Measurements from ENCODE around the gene COBL. TPM values are rescaled to one million over a fixed set of nuclear protein-coding genes. Genes with fewer than 3 reads are reported as not detected.

COBL gene
- total RNA-seq, 1 donor from 2014 or later: 6.3 TPM

GRCh38 chr7:50982626-50983025 is 334.0 kb downstream of the COBL start:
- peaks cover 2% of the 10 kb centered on the region for H3K36me3 Mint-ChIP-seq
- H2AFZ ChIP-seq (replicated peaks): no peak overlapping the region
- peaks cover 5% of the 10 kb centered on the region for H3K27me3 Mint-ChIP-seq (ENCODE audit: insufficient read depth, low read depth)
- H3K27ac ChIP-seq: no peak overlapping the region
- H3K9ac ChIP-seq: no peak overlapping the region
- H3K4me1 ChIP-seq: peaks cover 7% of the 10 kb centered on the region
- no peak overlapping the region for H3K4me2 ChIP-seq
- H3K27ac Mint-ChIP-seq: no peak overlapping the region
- no peaks in the 10 kb centered on the region for H3K9me3 ChIP-seq (ENCODE audit: low read depth)
- H3K9me3 Mint-ChIP-seq: peaks cover 13% of the 10 kb centered on the region
- H4K20me1 ChIP-seq (ENCODE audit: low read depth): no peaks in the 10 kb centered on the region
- H3K27me3 ChIP-seq: no peaks in the 10 kb centered on the region
- H3K36me3 ChIP-seq: no peaks in the 10 kb centered on the region
- H3K4me3 Mint-ChIP-seq: no peak overlapping the region
- no peaks in the 10 kb centered on the region for H3K79me2 ChIP-seq (ENCODE audit: low read depth)
- H3F3A ChIP-seq (ENCODE audit: low read depth): no peaks in the 10 kb centered on the region
- DNase-seq (ENCODE audit: low spot score): peak; percentile 26
- TF ChIP-seq EZH2 (IDR thresholded peaks at IDR 0.05): no peak
- TF ChIP-seq, protein P1, sequence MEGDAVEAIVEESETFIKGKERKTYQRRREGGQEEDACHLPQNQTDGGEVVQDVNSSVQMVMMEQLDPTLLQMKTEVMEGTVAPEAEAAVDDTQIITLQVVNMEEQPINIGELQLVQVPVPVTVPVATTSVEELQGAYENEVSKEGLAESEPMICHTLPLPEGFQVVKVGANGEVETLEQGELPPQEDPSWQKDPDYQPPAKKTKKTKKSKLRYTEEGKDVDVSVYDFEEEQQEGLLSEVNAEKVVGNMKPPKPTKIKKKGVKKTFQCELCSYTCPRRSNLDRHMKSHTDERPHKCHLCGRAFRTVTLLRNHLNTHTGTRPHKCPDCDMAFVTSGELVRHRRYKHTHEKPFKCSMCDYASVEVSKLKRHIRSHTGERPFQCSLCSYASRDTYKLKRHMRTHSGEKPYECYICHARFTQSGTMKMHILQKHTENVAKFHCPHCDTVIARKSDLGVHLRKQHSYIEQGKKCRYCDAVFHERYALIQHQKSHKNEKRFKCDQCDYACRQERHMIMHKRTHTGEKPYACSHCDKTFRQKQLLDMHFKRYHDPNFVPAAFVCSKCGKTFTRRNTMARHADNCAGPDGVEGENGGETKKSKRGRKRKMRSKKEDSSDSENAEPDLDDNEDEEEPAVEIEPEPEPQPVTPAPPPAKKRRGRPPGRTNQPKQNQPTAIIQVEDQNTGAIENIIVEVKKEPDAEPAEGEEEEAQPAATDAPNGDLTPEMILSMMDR (IDR thresholded peaks at IDR 0.05): peak; percentile 26
- peaks cover 22% of the 10 kb centered on the region for H3K4me1 Mint-ChIP-seq
- no peak overlapping the region for H3K4me3 ChIP-seq

GRCh38 chr7:50981743-50982142 is 334.9 kb downstream of the COBL start:
- Mint-ChIP-seq H3K4me3 (no peak overlapping the region), H3K36me3 (peaks cover 2% of the 10 kb centered on the region), H3K27me3 (ENCODE audit: insufficient read depth, low read depth) (peaks cover 5% of the 10 kb centered on the region), H3K4me1 (peaks cover 22% of the 10 kb centered on the region), H3K9me3 (peaks cover 20% of the 10 kb centered on the region), H3K27ac (no peak overlapping the region)
- Histone ChIP-seq H3K79me2 (ENCODE audit: low read depth) (no peaks in the 10 kb centered on the region), H3K27me3 (no peaks in the 10 kb centered on the region), H3K36me3 (no peaks in the 10 kb centered on the region), H4K20me1 (ENCODE audit: low read depth) (no peaks in the 10 kb centered on the region), H3F3A (ENCODE audit: low read depth) (no peaks in the 10 kb centered on the region), H3K4me1 (peaks cover 6% of the 10 kb centered on the region), H3K9me3 (ENCODE audit: low read depth) (no peaks in the 10 kb centered on the region), H3K4me3 (no peak overlapping the region), H2AFZ (replicated peaks) (no peak overlapping the region), H3K4me2 (no peak overlapping the region), H3K27ac (no peak overlapping the region), H3K9ac (no peak overlapping the region)
- TF ChIP-seq EZH2phosphoT487 (IDR thresholded peaks at IDR 0.05) (no peak), EZH2 (IDR thresholded peaks at IDR 0.05) (no peak)
- TF ChIP-seq, protein P1 (IDR thresholded peaks at IDR 0.05): peak; percentile 13
- DNase-seq (ENCODE audit: low spot score): no peak

DNA sequence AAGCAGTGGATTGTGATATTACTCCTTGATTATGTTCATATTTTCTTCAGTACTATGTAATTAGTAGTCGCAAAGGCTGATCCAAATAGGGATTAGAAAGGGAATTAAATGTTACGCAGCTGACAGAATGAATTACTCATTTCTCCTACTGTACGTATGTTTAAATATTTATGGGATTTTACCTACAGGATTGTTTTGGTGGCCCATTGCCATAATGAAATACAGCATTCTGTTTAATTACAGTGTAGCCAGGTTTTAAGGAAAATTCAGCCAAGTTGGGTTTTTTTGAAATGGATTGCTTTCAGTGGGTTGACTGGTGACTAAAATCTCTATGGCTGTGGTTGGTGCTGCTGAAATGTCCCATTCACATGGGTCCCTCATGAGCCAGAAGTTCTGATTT is 336.2 kb downstream of the COBL start:
- peaks cover 3% of the 10 kb centered on the region for H3K27me3 Mint-ChIP-seq (ENCODE audit: insufficient read depth, low read depth)
- H3K36me3 Mint-ChIP-seq: peaks cover 2% of the 10 kb centered on the region
- no peak for DNase-seq (ENCODE audit: low spot score)
- H4K20me1 ChIP-seq (ENCODE audit: low read depth): no peaks in the 10 kb centered on the region
- H3K4me1 Mint-ChIP-seq: peaks cover 22% of the 10 kb centered on the region
- no peak overlapping the region for H3K4me3 ChIP-seq
- H3K36me3 ChIP-seq: no peaks in the 10 kb centered on the region
- peaks cover 31% of the 10 kb centered on the region for H3K9me3 Mint-ChIP-seq
- H3K79me2 ChIP-seq (ENCODE audit: low read depth): no peaks in the 10 kb centered on the region
- no peaks in the 10 kb centered on the region for H3K27me3 ChIP-seq
- no peaks in the 10 kb centered on the region for H3K9me3 ChIP-seq (ENCODE audit: low read depth)
- no peak overlapping the region for H3K4me2 ChIP-seq
- TF ChIP-seq, protein P1 (IDR thresholded peaks at IDR 0.05): no peak
- no peak for TF ChIP-seq EZH2 (IDR thresholded peaks at IDR 0.05)
- H3K9ac ChIP-seq: no peak overlapping the region
- H3F3A ChIP-seq (ENCODE audit: low read depth): no peaks in the 10 kb centered on the region
- H3K27ac ChIP-seq: no peak overlapping the region
- H3K4me1 ChIP-seq: peaks cover 6% of the 10 kb centered on the region
- no peak overlapping the region for H3K27ac Mint-ChIP-seq
- no peak overlapping the region for H3K4me3 Mint-ChIP-seq
- no peak overlapping the region for H2AFZ ChIP-seq (replicated peaks)
